ENCODE data around the gene ZNF484. TPM values are rescaled to one million over a fixed set of nuclear protein-coding genes. Genes with fewer than 3 reads are reported as not detected.
"Not testable (repeated sequence)": the region's sequence is repeated elsewhere in the genome, so short reads cannot be mapped to it uniquely, and the experiment has no call there.

The ZNF484 gene
- total RNA-seq, result 10 to 100 TPM; 10.4 to 10.9 TPM

DNA sequence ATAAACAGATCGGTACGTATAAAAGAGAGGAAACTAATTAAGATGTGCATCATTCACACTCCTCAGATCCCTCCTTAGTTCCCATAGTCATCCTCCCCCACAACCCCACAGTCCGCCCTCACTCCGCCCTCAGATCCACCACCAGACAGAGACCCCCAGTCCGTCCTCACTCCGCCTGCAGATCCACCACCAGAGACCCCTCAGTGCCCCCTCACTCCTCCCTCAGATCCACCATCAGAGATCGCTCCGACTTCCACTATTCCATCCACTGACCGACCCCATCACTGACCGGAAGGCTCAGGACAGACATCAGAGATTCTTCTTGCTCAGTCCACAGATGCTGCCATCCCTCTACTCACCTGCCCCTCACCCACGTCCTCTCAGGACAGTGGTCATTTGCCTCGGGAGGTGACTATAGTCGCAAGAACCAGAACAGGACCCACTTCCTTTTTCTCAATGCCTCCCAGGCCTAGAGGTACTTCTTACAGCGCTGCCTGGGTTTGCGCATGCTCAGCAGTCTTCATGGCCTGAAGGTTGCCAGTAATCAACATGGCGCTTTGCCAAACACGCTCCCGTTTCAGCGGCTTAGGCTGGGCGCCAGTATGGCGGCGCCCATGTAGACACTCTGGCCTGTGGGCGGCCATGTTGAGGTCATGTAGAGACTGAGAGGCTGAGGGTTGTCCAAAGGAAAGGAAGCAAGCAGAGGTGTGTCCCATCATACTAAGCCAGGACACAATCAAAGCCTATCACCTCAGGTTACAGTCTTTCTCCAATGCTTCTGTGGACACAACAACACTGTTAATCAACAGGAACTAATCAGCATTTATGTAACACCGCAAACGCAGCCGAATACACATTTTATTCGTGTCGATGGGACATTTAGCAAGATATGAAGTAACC is at the start of gene ZNF484:
Gene ZNF484 (minus strand): TSS at position 508 of the 900 bp plus-strand sequence. CDS start 3,009 bp downstream, outside the sequence.
- Mint-ChIP-seq H3K4me3 (peak within 1 kb of the TSS; percentile 97), H3K27ac (peak within 1 kb of the TSS; percentile 93 to 98), H3K4me1 (ENCODE audit: low read depth in 2 of 2) (peaks cover 22 to 43% of the 10 kb centered on the region in 2 donors), H3K9me3 (no peaks in the 10 kb centered on the region), H3K36me3 (peaks cover 24% of the 10 kb centered on the region), H3K27me3 (no peaks in the 10 kb centered on the region)
- peak; percentile 99 for ATAC-seq
- DNase-seq (ENCODE audit: low spot score), result peak; percentile 96

DNA sequence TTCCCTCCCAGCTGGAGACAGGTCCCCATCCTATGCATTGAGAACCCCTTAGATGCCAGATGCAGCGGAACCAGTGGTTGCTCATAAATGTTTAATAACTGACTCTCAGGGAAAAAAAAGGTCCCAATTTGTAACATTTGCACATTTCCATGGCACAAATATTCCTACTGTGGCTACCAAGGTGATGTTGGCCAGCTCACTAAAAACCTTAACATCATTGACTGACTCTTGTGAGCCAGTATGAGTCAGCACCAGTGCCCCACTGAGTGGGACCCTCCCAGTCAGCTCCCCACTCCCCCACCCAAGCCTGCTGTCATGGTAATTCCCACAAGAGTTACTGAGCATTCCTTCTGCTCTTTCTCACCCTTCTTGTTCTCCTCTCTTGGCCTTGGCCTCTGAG is 42.6 kb upstream of the ZNF484 start:
- Mint-ChIP-seq H3K4me1 (ENCODE audit: low read depth in 2 of 2) (peaks cover 0 to 2% of the 10 kb centered on the region in 2 donors), H3K9me3 (no peaks in the 10 kb centered on the region), H3K27ac (no peak overlapping the region), H3K4me3 (no peak overlapping the region), H3K27me3 (peaks cover 8% of the 10 kb centered on the region in 2 donors), H3K36me3 (no peaks in the 10 kb centered on the region)
- peak in 1 of 2 donors; percentile 20 for ATAC-seq
- no peak for DNase-seq (ENCODE audit: low spot score)

DNA sequence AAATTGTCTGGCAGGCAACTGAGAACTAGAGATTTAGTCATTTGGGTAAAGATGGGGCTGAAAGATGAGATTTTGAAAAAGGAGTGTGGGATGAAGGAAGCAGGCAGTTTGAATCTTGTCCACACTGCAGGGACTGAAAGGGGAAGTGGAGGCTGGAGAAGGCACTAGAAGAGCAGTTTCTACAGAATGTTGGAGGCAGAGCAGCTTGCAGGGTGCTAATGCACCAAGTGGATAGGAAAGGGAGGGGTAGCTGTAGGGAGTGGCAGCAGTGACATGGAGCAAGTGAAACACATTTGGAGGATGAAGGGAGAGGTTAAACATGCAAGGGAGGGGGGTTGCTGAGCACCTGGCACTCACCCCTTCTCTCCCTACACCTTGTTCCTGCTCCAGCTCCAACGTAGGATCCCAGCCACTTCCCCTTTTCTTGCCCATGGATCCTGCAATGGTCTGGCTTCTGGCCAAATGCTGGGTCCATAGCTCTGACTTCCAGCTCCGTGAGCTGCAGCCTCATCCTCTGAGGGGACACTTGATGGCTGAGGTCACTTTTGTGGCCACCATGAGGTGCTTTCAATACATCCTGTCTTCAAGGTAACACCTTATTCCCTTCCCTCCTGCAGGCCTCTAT is 39.5 kb upstream of the ZNF484 start:
- Mint-ChIP-seq H3K4me1 (ENCODE audit: low read depth in 2 of 2) (peaks cover 0 to 2% of the 10 kb centered on the region in 2 donors), H3K27ac (no peak overlapping the region), H3K4me3 (no peak overlapping the region), H3K9me3 (no peaks in the 10 kb centered on the region), H3K36me3 (no peaks in the 10 kb centered on the region), H3K27me3 (peaks cover 13 to 15% of the 10 kb centered on the region in 2 donors)
- ATAC-seq (no peak), DNase-seq (ENCODE audit: low spot score) (no peak)

DNA sequence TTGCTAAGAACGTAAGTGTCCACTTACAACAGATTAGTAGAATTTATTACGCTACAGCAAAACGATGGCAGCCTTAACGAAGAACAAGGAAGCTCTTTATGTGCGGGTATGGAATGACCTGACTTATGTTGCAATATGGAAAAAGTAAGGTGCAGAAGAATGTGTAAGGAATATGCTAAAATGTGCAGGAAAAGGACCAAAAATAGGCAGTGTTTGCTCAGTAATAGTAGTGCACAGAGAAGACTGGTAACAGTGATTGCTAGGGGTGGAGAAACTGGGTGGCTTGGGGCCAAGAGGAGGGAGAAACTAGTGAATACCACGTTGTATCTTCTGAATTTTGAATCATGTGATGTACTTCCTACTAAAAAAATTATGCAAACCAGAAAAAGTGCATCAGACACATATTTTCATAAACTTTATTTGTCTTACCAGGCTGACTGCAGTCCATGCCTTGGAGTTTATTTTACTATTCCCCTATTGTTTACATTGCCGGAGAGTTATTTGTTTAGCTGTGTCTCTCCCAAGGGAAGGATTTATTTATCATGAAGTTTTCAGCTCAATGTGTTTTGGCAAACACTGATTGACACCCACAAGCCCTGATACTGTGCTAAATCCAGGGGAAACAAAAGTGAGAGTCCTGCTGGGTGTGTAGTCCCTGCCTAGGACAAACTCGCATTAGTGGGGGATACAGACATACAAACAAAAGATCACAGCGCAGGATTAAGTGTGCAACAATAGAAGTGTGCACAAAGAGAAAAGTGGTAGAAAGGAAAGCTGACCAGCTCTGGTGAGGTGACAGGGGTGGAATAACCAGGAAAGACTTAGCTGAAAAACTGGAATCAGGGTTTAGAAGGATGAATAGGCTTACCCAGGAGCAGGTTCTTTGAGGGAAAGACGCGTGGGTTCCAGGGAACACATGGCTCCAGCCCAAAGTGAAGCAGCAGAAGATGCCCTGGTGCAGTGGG is 34.0 kb upstream of the ZNF484 start:
- ATAC-seq (no peak), DNase-seq (ENCODE audit: low spot score) (no peak)
- Mint-ChIP-seq H3K27ac (no peak overlapping the region), H3K36me3 (no peaks in the 10 kb centered on the region), H3K4me3 (no peak overlapping the region), H3K9me3 (no peaks in the 10 kb centered on the region), H3K4me1 (ENCODE audit: low read depth in 2 of 2) (peaks cover 0 to 2% of the 10 kb centered on the region in 2 donors), H3K27me3 (peaks cover 24 to 29% of the 10 kb centered on the region in 2 donors)

DNA sequence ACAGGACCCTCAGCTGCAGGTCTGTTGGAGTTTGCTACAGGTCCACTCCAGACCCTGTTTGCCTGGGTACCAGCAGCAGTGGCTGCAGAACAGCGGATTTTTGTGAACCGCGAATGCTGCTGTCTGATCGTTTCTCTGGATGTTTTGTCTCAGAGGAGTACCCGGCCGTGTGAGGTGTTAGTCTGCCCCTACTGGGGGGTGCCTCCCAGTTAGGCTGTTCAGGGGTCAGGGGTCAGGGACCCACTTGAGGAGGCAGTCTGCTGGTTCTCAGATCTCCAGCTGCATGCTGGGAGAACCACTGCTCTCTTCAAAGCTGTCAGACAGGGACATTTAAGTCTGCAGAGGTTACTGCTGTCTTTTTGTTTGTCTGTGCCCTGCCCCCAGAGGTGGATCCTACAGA is 27.3 kb upstream of the ZNF484 start:
- DNase-seq (ENCODE audit: low spot score); H3K27ac Mint-ChIP-seq; H3K4me3 Mint-ChIP-seq; H3K9me3 Mint-ChIP-seq; H3K4me1 Mint-ChIP-seq (ENCODE audit: low read depth in 2 of 2); ATAC-seq; H3K36me3 Mint-ChIP-seq: not testable (repeated sequence)
- H3K27me3 Mint-ChIP-seq, result peaks cover 4 to 13% of the 10 kb centered on the region in 2 donors

DNA sequence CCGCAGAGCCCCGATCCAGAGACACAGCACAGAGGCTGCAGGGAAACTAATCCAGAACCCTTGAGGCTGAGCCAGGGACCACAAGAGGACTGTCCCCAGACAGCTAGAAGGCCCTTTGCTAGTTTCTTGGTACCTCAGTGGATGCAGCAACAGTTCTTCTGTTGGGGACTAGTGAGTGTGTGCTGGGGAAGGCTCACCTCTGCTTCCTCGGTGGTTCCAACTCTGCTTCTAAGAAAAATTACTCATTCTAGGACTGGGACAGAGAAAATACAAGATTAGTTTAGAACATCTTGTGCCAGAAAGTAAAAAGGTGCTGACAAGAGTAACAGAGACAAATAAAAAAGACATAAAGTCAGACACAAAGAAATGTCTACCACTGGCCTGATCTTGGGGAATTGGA is 19.5 kb upstream of the ZNF484 start:
- DNase-seq (ENCODE audit: low spot score) (no peak), ATAC-seq (no peak)
- no peaks in the 10 kb centered on the region for H3K9me3 Mint-ChIP-seq

DNA sequence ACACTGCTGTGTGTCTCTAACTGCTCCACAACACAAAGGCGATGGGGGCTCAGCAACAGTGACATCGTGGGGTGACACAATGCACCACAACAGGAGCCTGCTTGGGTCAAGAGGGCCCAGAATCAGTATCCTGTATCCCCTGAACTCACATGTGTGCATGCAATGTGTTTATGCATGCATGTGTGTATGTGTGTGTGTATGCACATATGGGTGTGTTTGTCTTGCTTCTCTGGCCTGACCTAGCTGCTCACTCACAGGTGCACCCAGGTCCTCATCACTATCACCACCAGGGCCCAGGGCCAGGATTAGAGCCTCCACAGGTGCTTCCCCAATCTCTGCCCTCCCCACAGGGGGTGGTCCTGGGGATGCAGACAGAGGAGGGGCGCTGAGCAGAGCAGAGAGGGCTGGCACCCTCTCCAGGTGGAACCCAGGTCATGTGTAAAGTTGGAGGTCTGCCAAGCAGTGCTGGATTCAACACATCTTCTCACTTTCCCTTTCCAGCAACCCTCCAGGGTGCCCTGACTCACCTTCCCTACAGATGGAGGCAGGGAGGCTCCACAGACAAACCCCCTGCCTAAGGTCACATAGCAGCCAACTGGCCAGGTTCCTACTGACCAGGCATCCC is 18.1 kb upstream of the ZNF484 start:
- Mint-ChIP-seq H3K36me3 (no peaks in the 10 kb centered on the region), H3K27me3 (no peaks in the 10 kb centered on the region), H3K4me3 (no peak overlapping the region), H3K9me3 (no peaks in the 10 kb centered on the region), H3K4me1 (ENCODE audit: low read depth in 2 of 2) (no peaks in the 10 kb centered on the region), H3K27ac (no peak overlapping the region)
- ATAC-seq (no peak), DNase-seq (ENCODE audit: low spot score) (no peak)

More for the DNA sequence above, 19.5 kb upstream of the ZNF484 start:
- H3K27ac Mint-ChIP-seq, result no peak overlapping the region
- H3K4me3 Mint-ChIP-seq, result no peak overlapping the region
- no peaks in the 10 kb centered on the region for H3K36me3 Mint-ChIP-seq
- H3K27me3 Mint-ChIP-seq, result no peaks in the 10 kb centered on the region
- no peaks in the 10 kb centered on the region for H3K4me1 Mint-ChIP-seq (ENCODE audit: low read depth in 2 of 2)

DNA sequence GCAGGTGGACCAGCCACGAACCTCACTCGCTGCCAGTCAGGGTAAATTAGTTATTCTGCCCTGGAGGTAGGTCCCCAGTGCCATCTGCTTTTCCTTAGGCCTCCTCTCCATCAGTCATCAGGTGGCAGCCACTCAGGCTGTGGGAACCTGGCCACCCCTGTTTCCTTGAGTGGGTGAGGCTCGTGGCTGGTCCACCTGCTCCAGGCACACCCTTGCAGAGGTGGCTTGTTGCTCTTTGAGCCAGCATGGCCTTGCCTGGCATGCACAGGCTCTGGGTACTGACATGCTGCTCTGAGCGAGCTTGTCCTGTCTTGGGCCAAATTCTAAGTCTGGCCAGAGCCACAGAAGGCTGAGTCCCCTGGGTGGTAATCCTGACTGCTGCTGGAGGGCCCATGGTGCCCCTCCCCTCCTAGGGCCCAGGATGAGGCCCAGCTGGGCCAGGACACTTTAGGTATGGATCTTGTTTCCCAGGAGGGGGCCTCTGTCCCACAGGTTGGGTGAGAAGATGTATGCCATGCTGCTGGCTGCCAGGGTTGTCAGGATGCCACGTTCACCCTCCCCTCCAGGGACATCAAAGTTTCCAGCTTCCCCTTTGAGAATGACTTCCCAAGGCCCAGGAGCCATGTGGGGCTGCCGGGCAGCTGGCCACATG is 17.0 kb upstream of the ZNF484 start:
- no peaks in the 10 kb centered on the region for H3K4me1 Mint-ChIP-seq (ENCODE audit: low read depth in 2 of 2)
- no peaks in the 10 kb centered on the region for H3K36me3 Mint-ChIP-seq
- H3K9me3 Mint-ChIP-seq, result no peaks in the 10 kb centered on the region
- no peak overlapping the region for H3K4me3 Mint-ChIP-seq
- no peak overlapping the region for H3K27ac Mint-ChIP-seq
- DNase-seq (ENCODE audit: low spot score) (no peak), ATAC-seq (no peak)
- peaks cover 2 to 4% of the 10 kb centered on the region in 2 donors for H3K27me3 Mint-ChIP-seq

DNA sequence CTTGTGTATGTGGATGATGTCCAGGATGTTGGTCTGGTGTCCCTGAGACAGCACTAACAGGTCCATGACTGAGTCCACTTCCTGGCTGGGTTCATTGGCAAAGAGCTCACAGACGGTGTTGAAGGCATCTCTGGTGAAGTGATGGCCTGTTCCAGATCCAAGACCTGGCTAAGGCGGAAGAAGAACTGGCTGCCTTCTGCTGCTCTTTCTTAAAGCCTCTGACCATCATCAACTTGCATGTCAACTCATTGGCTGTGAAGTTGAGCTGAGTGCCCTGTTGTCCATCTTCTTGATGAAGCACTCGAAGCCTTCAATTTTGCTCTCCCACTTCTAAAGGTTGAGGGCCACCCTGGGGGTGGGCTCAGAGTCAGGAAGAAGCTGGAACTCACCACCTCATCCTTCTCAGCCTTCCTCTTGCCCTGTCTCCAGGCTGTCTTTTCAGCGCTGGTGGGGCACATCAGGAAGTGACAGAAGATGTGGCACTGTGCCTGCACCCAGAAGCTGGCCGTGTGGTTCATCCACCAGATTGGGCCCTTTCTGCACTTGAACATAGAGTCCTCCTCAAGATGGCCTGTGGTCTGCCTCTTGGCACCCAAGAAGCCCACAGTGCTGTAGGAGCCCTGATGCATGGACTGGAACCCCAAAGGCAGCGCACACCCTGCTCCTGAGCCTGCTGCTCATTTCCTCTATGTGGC is 16.2 kb upstream of the ZNF484 start:
- H3K4me1 Mint-ChIP-seq (ENCODE audit: low read depth in 2 of 2); H3K4me3 Mint-ChIP-seq: not testable (repeated sequence)

DNA sequence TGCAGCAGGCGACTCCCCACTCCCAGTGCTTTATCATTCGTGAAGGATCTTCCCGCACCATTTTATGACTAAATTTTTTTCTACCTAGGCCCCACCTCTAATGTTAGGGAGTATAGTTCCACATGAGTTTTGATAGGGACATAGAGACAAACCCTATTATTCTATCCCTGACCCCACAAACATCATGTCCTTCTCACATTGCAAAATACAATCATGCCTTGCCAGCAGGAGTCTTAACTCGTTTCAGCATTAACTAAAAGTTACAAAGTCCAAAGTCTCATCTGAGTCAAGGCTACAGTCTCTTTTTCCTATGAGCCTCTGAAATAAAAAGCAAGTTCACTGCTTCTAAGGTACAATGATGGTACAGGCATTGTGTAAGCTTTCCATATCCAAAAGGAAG is 14.4 kb upstream of the ZNF484 start:
- H3K4me3 Mint-ChIP-seq; ATAC-seq; H3K4me1 Mint-ChIP-seq (ENCODE audit: low read depth in 2 of 2); H3K9me3 Mint-ChIP-seq; H3K36me3 Mint-ChIP-seq; DNase-seq (ENCODE audit: low spot score); H3K27ac Mint-ChIP-seq: not testable (repeated sequence)
- H3K27me3 Mint-ChIP-seq, result peaks cover 10 to 19% of the 10 kb centered on the region in 2 donors

More for the DNA sequence above, 16.2 kb upstream of the ZNF484 start:
- DNase-seq (ENCODE audit: low spot score); H3K27ac Mint-ChIP-seq; H3K9me3 Mint-ChIP-seq; H3K36me3 Mint-ChIP-seq; ATAC-seq: not testable (repeated sequence)
- peaks cover 6 to 12% of the 10 kb centered on the region in 2 donors for H3K27me3 Mint-ChIP-seq

DNA sequence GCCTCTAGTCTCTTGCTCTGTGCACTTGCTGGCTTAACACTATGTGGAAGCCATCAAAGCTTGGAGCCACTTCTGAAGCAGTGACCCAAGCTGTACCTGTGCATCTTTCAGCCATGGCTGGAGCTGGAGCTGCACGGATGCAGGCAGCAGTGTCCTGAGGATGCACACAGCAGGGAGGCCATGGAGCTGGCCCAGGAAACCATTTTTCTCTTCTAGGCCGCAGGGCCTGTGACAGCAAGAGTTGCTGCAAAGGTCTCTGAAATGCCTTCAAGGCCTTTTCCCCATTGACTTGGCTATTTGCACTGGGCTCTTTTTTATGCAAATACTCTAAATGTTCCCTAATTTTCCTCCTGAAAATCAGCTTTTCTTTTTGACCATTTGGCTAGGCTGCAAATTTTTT is 12.9 kb upstream of the ZNF484 start:
- Mint-ChIP-seq H3K27me3 (peaks cover 16 to 19% of the 10 kb centered on the region in 2 donors), H3K36me3 (no peaks in the 10 kb centered on the region), H3K9me3 (no peaks in the 10 kb centered on the region), H3K4me1 (ENCODE audit: low read depth in 2 of 2) (no peaks in the 10 kb centered on the region), H3K27ac (no peak overlapping the region), H3K4me3 (no peak overlapping the region)
- ATAC-seq, result no peak
- DNase-seq (ENCODE audit: low spot score), result no peak

DNA sequence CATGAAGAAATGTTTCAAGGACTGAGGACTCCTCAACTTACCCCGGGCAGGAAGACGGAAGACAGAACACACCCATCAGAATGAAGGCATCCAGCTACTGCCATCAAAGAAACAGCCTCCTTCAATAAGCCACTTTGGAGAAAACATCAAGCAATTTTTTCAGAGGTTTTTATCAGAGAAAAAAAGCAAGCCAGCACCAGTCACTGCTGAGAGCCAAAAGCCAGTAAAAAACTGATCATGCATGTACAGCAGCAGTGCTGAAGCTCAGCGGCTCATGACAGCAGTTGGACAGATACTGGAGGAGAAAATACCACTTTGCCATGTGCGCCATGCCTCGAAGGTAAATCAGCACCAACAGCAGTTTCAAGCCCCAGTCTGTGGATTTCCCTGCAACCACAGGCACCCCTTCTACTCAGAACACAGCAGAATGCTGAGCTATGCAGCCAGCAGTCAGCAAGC is 10.1 kb upstream of the ZNF484 start:
- DNase-seq (ENCODE audit: low spot score) (no peak), ATAC-seq (no peak)
- no peak overlapping the region for H3K4me3 Mint-ChIP-seq
- no peaks in the 10 kb centered on the region for H3K36me3 Mint-ChIP-seq
- H3K27me3 Mint-ChIP-seq, result peaks cover 19 to 21% of the 10 kb centered on the region in 2 donors
- H3K9me3 Mint-ChIP-seq, result no peaks in the 10 kb centered on the region
- H3K27ac Mint-ChIP-seq, result no peak overlapping the region
- H3K4me1 Mint-ChIP-seq (ENCODE audit: low read depth in 2 of 2), result no peaks in the 10 kb centered on the region

All from natural killer cell treated with Interleukin-12 subunit alpha and Interleukin-12 subunit beta and Interleukin-15 and Interleukin-18, amount 100 ng/mL, for 72 hours (primary cell).